HG02981 (cell line): Measurements from ENCODE around the gene CPSF3.
A peak's percentile ranks its signal among the peaks of the same experiment; 100 is the strongest.

ENCODE experiments used
- ATAC-seq: cut with Tn5 transposase; IDR thresholded peaks from one replicate; pipeline ENCODE4 v1.9.1; 2021; ENCODE audit warnings: mild to moderate bottlenecking, moderate library complexity; ENCODE audit not compliant: unreplicated experiment

CPSF3 gene

DNA sequence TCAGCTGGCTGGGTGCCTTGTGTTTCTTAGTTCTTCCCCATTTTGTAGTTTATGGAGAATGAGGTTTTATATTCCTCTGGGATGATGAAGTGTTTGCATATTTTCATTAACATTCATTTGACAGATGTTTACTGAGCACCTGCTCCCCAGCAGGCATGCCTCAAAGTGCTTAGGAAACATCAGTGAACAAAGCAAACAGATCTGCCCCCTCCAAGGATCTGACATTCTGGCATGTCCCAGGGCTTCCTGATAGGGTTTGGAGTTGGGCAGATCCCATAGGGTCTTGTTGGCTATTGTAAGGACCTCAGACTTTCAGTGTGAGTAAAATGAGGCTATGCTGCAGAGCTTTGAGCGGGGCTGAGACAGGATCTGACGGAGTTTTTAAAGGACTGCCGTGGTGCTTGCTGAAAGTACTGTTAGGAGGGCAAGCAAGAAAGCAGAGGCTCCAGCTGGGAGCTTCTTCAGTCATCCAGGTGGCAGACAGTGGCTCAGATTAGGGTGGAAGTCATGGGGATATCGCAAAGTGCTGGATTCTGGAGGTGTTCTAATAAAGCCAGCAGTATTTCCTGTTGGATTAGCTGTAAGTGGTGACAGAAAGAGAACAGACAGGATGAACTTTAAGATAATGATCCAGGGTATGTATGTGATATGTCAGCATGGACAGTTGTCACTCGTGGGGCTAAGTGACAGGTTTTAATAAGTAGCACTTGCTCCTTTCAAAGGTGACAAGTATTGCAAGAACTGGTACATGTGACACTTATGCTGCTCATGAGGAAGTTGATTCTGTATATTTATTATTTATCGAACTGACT is 39.6 kb downstream of the CPSF3 start:
- ATAC-seq: no peak

DNA sequence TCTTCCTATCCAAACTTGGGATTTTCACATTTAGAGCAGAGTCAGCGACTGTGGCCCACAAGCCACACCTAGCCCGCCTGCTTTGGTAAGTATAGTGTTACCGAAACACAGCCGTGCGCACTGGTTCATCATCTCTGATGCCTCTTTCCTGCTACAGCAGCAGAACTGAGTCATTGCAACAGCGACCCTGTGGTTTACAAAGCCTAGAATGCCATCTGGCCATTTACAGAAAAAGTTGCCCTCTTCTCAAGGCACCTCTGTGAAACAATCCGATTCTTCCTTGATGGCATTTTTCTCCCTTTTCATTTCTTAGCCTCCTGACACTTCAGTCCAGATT is 40.2 kb downstream of the CPSF3 start:
- no peak for ATAC-seq

DNA sequence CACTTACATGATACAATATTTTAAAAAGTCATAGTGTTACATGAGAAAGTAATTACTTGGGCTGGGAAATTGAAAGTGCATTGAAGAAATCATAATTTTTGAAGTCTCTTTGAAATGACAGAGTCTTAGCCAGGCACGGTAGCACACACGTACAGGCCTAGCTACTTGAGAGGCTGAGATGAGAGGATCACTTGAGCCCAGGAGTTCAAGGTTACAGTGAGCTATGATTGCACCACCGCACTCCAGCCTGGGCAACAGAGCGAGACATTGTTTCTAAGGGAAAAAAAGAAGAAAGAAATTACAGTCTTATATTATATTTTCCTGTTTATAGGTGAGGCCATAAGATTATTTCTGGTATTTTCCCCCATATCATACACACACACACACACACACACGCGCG is 41.7 kb downstream of the CPSF3 start:
- no peak for ATAC-seq

DNA sequence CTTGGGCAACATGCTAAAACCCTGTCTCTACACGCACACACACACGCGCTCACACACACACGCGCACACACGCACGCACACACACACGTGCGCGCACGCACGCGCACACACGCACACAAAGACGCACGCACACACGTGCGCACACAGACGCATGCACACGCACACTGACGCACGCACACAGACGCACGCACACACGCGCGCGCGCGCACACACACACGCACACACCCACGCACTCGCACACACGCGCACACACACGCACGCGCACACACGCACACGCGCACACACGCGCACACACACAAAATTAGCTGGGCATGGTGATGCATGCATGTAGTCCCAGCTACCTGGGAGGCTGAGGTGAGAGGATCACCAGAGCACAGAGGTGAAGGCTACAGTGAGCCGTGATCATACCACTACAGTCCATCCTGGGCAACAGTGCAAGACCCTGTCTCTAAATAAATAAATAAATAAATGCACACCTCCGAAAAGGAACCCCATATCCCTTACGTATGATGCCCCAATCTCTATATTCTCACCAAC is 42.8 kb downstream of the CPSF3 start:
- no peak for ATAC-seq

DNA sequence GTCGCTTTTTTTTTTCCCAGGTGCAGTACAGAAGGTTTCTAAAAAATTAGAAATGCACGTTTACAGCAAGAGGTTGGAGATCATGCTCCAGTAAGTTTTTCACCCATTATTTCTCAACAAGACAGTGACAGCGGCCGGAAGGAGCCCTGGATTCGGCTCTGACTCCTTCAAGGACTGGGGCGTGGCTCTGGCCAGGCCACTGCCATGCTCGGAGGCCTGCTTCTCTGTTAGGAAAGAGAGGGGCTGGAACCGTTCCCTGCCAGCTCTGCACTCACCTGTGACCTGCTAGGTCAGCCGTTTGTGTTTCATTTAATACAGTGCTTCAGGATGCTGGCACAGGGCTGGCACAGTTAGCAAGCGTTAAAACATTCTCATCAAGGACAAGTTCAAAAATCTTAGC is 44.2 kb downstream of the CPSF3 start:
- ATAC-seq: no peak

DNA sequence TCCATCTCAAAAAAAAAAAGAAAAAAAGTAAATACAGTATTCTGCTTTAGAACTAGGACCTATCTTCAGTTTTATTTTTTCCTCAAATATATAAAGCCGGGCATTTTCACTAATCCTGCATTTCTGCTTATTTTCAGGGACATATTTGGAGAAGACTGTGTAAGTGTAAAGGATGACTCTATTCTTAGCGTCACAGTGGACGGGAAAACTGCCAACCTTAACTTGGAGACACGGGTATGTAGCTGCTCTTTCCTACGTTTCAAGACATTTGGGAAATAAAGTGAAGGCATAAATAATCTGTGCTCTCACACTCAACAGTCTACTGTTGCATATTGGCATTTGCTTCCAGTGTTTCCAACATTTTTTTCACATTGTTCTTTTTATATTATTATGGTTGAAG is 47.8 kb downstream of the CPSF3 start:
- ATAC-seq: no peak

DNA sequence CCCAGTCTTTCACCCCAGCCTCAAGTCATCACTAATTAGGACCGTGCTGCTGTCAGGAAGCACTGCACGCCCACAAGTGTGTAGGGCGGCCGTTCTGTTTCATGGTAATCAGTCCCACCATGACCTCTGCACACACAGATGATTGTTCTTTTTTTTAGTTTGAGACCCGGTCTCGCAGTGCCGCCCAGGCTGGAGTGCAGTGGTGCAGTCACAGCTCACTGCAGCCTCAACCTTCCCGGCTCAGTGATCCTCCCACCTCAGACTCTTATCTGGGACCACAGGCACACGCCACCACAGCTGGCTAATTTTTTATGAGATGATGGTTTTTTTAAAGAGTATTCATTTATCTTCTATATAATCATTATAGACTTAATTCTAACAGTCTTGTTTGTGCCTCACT is 49.1 kb downstream of the CPSF3 start:
- no peak for ATAC-seq

DNA sequence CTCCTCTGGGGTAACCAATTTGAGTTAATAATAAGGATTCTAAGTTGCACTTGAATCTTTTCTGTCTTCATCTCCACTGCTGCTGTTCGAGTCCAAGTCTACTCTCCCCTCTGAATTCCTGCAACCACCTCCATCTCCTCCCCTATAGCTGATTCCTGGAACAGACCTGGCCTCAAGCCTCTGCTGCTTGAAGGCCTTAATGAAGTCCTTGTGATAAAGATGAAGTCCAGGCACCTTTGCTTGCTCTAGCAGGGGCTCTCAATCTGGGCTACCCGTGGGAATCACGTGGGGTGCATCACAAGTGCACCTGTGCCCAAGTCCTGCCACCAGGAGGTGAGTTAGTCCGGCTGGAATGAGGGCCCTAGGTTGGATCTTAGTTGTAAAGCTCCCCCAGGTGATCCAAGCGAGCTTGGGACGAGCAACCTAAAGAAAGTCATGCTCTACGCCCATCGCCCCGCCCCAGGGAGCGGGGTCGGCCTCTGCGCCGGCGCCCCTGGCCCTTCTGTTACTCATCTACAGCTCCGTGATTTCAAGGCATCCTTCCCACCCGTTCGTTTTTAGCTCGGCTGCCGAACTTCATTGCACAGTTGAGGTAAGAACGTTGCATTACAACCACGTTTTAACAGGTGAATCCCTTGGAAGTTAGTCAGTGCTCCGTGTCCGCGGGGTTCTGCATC is 50.0 kb downstream of the CPSF3 start:
- ATAC-seq: peak; percentile 15

DNA sequence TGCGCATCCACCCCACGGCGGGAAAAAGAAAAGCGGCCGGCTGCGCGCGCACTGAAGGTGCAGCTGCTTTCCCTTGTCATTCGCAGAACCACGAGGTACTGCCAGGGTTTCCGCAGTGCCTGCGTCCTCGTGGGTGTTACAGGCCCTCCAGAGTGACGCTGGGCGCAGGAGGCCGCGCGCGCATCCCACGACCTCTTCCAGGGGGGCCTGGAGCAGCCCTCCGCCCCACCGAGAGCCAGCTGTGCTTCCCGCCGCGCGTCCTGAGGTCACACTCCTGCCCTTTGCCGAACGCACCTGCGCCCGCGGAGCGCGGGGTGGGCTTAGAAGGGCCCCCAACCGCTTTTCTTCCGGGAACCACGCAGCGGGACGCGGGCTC is 50.5 kb downstream of the CPSF3 start:
- peak; percentile 31 for ATAC-seq

DNA sequence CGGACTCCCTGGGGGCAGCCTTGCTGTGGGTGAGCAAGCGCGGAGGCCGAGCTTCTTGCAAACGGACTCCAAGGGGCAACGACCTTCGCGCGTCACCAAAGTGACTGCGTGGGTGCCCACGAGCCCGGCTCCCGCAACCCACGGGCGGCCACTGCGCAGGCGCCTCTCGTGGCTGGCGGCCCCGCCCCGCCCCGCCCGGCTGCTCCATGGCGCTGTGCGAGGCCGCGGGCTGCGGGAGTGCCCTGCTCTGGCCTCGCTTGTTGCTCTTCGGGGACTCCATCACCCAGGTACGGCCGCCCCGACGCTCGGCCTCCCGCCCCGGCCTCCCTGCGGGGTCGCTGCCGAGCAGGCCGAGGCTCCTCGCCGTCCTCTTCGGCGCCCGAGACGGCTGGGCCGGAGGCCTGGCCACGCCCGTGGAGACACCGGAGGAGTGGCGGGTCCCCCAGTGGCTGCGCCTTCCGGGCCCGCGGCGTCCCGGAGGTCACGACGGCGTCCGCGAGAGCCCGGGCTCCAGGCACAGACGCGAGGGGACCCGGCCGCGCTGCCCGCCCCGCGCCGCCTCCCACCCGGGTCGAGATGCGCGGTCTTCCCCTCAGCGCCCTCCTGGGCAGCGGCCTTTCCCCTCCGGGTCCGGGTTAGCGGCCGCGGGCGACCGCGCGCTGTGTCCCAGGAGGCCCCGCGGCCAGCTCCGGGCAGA is 51.1 kb downstream of the CPSF3 start, which contains the start of gene IAH1:
IAH1 (plus strand) TSS at position 191 of the 697 bp plus-strand sequence; CDS start at position 207, 16 bp downstream.
- ATAC-seq: peak; percentile 69

DNA sequence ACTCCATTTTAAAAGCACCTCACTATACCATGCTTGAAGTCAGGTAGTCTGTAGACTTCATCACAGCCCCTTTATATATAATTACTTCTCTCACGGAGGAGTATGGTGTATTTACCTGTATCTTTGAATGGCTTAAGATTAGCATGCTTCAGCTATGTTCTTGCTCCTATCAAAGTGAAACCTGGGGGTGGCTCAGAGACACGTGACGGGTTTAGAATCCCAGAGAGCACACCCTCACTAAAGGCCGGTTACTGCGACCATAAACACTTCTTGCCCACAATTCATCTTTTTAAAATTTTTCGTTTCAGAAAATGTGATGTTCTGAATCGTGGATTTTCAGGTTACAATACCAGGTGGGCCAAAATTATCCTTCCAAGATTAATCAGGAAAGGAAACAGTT is 54.5 kb downstream of the CPSF3 start:
- ATAC-seq: no peak

DNA sequence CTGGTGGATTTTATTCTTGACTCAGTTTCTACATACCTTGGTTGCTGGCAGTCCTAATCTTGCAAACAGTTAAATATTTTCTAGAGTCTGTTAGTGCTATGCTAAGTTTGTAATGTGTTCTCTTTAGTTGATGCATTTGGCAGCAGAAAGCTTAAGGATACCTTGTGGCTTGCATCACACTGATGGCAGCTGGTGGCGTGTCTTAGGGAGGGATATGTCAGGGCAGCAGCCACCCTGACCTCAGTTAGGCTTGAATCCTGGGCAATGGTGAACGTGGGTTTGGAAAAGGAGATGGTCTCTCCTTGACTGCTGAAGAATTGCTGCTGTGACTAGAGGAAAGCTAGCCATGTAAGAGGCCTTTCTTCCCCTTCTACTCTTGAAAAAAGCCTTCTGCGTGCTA is 55.1 kb downstream of the CPSF3 start:
- no peak for ATAC-seq

DNA sequence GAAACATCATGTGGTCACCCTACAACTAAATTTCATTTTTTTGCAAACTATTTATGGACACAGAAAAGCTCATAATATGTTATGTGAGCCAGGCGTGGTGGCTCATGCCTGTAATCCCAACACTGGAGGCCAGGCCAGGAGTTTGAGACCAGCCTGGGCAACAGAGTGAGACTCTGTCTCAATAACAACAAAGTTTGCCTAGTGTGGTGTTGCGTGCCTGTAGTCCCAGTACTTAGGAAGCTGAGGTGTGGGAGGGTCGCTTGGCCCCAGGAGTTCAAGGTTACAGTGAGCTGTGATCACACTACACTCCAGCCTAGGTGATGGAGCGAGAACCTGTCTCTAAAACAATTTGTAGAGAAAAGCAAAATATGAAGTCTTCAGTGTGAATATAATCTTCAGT is 56.7 kb downstream of the CPSF3 start:
- no peak for ATAC-seq

DNA sequence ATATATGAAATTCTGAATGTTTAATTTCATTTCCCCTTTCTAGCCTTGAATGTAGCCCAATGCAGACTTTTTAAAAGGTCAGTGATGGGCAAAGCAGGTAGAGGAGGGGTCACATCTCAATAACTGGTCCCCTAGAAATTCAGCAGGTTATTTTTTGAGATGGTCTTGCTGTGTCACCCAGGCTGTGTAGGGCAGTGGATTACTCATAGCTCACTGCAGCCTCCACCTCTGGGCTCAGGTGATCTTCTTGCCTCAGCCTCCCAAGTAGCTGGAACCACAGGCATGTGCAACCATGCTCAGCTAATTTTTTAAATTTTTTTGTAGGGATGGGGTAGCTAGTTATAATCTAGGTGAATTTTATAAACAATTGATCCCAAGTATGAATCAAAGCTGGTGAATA is 59.7 kb downstream of the CPSF3 start:
- ATAC-seq: no peak

DNA sequence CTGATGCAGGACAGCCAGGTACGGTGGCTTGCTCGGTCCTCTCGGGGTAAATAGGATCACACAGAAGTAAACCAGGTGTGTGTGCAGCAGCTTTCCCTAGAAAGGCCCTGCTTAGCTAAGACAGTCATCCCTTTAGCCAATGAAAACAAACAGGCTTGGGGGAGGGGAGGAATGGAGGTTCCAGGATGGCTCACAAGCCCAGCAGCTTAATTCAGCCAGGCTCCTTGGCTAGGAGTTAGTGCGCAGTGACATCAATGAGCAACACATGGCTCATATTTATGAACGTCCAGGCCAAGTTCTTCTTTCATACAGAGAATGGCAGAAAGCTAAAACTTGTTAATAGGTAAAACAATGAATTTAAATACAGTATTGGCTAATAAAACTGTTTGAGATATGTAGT is 61.1 kb downstream of the CPSF3 start:
- ATAC-seq: no peak

DNA sequence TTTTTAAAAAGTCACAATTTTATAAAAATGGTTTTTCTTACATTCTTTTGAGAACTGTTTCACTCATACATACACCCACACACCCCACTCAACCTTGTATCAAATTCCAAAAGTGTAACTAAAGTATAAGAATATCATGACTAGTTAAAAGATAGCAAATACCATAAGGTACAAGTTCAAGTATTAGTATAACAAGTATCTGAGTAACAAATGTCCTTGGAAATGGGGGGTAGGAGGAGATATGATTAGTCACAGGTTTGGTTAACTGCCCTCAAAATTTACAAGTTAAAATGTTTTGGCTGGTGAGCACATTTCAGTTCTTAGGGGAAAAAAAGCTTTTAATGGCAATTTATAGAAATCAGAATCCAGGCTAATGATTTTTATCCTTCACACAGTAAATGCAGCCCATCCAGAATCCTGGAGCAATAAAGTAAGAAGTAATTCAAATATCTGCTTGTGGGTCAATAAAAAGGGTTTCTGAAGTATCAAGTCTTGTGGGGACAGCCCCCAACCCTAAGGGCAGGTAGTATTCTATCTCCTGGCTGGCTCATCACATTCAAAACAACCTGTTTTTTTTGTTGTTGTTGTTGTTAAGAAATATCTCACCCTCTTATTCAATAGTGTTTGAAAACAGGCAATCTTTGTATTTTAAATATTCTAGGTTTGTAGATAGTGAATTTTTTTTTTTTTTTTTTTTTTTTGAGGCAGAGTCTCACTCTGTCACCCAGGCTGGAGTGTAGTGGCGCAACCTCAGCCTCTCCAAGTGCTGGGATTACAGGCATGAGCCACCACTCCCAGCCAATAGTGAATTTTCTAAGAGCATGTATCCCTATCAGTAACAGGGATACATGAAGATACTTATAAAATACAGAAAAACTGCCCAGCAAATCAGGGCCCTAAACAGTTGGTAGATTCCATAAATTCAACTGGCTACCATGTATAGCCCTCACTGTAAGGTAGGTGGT is 65.4 kb downstream of the CPSF3 start:
- ATAC-seq: no peak

DNA sequence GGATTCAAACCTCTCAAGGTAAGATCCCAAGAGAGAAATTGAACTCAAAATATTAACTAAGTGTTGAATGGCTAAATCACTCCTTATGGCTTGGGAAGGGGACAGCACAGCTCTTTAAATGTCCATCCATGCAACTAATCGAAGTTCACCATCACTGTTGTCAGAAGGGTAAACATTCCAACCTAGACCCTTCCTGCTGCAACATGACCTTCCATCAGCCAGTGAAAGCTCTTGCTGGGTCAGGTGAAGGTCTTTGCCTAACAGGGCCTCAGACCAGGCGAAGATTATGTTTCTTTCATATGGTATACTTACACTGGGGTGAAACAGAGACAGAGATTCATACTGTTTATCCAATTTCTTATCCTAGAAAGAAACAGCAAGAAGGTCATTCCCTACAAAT is 67.3 kb downstream of the CPSF3 start:
- no peak for ATAC-seq

DNA sequence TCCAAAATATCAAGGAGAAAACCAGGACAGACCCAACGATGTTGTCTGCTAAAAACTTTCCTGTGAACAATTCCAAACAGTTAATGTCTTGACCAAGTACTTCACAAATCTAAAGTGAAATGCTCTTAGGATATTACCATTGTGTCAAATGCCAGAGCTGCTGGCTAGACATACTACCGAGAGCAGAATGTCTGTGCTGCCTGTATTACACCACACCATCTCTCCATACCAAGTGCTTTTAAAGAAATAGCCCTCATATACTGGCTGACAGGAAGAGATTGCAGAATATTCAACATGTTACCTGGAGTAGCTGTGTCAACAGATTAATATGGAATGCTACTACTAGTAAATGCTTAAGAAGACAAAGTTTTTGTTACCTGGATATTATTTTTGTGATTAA is 69.5 kb downstream of the CPSF3 start:
- no peak for ATAC-seq

DNA sequence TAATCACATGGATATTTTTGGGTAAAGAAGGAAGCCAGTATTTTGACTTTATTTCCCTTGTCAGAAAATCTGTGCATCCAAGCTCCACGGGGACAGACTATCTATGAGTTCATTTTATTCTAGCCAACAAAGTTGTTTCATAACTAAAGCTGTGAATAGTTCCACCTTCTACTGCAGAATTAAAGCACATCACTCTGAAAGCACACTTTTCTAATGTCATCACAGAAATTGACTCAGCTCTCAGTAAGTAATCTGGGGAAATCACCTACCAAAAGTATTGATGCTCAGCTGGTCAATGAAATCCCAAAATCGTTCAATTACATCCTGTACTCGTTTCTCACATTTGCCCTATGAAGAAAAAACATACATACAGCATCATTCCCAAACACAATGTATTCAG is 70.0 kb downstream of the CPSF3 start:
- ATAC-seq: no peak

DNA sequence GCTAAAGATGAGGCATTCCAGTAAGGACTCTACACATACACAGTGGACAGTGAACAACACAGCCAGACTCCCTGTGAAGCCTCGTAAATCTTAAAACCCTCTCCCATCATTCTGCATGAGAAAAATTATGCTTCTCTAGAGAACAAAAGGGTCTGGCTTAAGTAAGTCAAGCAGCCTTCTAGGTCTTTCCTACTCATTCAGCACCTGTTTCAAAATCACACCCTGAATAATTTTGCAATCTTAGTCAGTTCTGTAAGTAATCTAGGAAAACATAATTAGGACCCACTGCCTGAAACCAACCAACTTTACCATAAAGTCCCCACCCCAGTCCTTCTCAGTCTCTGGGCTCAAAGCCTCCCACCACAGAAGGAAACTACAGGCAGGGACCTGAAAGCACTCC is 70.6 kb downstream of the CPSF3 start:
- ATAC-seq: no peak

DNA sequence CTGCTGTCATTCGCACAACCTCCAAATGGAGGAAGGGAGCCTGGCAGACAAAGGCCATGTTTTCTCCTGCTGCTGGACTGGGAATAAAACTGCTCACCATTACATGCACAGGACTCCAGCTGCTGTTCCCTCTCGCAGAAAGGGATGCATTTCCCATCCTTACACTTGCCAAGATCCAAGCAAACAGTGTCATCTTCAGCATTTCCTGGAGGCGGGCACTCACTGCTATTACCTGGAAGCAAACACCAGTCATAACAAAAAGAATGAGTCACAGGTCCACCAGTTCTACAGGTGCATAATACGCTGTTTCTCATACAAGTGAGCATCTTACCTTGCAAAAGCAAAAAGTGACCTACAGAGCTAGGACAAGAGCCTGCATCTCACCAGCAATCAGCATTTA is 73.6 kb downstream of the CPSF3 start:
- ATAC-seq: no peak
